Small intestine (tissue), 7 donors: ENCODE data around the gene GPX7. TPM values are rescaled to one million over a fixed set of nuclear protein-coding genes. Genes with fewer than 3 reads are reported as not detected.

Source experiments
- DNase-seq, 2 donors: peaks; one replicate each; pipeline versions ENCODE4 v3.0.0 to v3.0.0-alpha.2; 2013
- FAIRE-seq: peaks from 2 replicates; lab custom pipeline; 2012; peaks lifted over from hg19 to GRCh38; lab: Jason Lieb, UNC
- H3K27ac ChIP-seq, 3 donors: one replicate each; pipeline ENCODE4 v1.5.1; 2013; ENCODE audit warnings: low read length in 2 of 3, mild to moderate bottlenecking in 2 of 3, control low read depth in 1 of 3, inconsistent platforms in 1 of 3, low read depth in 1 of 3, moderate library complexity in 1 of 3
- H3K27me3 ChIP-seq, 3 donors: one replicate each; pipeline ENCODE4 v1.6.1; 2013; ENCODE audit warnings: low read length in 3 of 3, inconsistent platforms in 1 of 3; ENCODE audit not compliant: control insufficient read depth in 3 of 3, insufficient read depth in 3 of 3
- H3K36me3 ChIP-seq, 3 donors: one replicate each; pipeline ENCODE4 v1.6.1; 2013; ENCODE audit warnings: low read length in 3 of 3, inconsistent platforms in 1 of 3, low read depth in 1 of 3, mild to moderate bottlenecking in 1 of 3, moderate library complexity in 1 of 3; ENCODE audit not compliant: control insufficient read depth in 3 of 3, insufficient read depth in 2 of 3
- H3K4me1 ChIP-seq, 3 donors: one replicate each; pipeline ENCODE4 v1.6.1; 2013; ENCODE audit warnings: low read length in 2 of 3, inconsistent platforms in 1 of 3, low read depth in 1 of 3, mild to moderate bottlenecking in 1 of 3, moderate library complexity in 1 of 3; ENCODE audit not compliant: control insufficient read depth in 3 of 3, insufficient read depth in 2 of 3
- H3K4me3 ChIP-seq, 3 donors: one replicate each; pipeline ENCODE4 v1.5.1; 2013; ENCODE audit warnings: low read length in 3 of 3, control low read depth in 1 of 3, inconsistent platforms in 1 of 3, low read depth in 1 of 3, mild to moderate bottlenecking in 1 of 3, moderate library complexity in 1 of 3
- H3K9me3 ChIP-seq, 2 donors: one replicate each; pipeline ENCODE4 v1.6.1; 2013; ENCODE audit warnings: low read depth in 1 of 2, low read length in 1 of 2; ENCODE audit not compliant: control insufficient read depth in 2 of 2, insufficient read depth in 1 of 2
- WGBS, 3 donors: extraction: QIAGEN DNeasy Blood & Tissue Kit; methylation state at CpG; one replicate each; pipeline ENCODE4 v1.1.7; 2013; 5-methylcytosine and 5-hydroxymethylcytosine counted together
- polyA plus RNA-seq, 4 donors: library from polyadenylated mRNA; stranded (reverse) in 3 of 4; unstranded in 1 of 4; fragments of 200-250 nt in 3 of 4; fragments of 120-200 nt in 1 of 4; gene quantifications; one replicate each; pipeline versions ENCODE4 v1.2.1 to v1.2.3, GENCODE V29; 2013
- donor health status: healthy with polysubstance abuse.
- donor health status: control.
- donor health status: control.
- donor health status: Bipolar disorder and iron deficiency.
- donor health status: healthy.

GPX7 gene
- polyA plus RNA-seq, 4 donors, result 1.9 to 40.5 (median 4.1) TPM; not detected in 1

- peaks cover 0 to 9% (median 0%) of the 10 kb centered on the region in 3 donors for H3K4me1 ChIP-seq
- H3K27me3 ChIP-seq, result no peaks in the 10 kb centered on the region
- H3K9me3 ChIP-seq, result no peaks in the 10 kb centered on the region
- H3K4me3 ChIP-seq, result peak overlapping the region; percentile 55 to 64 (median 62)
- DNase-seq (peak in 1 of 2 donors; percentile 27), FAIRE-seq (no peak)
- peak overlapping the region in 2 of 3 donors; percentile 6 to 71 for H3K27ac ChIP-seq
- WGBS, 3 donors, result 43 to 55% (median 52%) methylated on average over 21 of the region's 21 CpGs
- H3K36me3 ChIP-seq, result peaks cover 0 to 10% (median 0%) of the 10 kb centered on the region in 3 donors
These were observed 857 bp downstream of the GPX7 start for GRCh38 chr1:52602856-52603600.

- H3K27ac ChIP-seq, result no peak overlapping the region
- no peak overlapping the region for H3K4me3 ChIP-seq
- no peaks in the 10 kb centered on the region for H3K9me3 ChIP-seq
- H3K36me3 ChIP-seq, result peaks cover 0 to 15% (median 0%) of the 10 kb centered on the region in 3 donors
- H3K27me3 ChIP-seq, result no peaks in the 10 kb centered on the region
- 79 to 88% (median 84%) methylated on average over 6 of the region's 6 CpGs for WGBS, 3 donors
- FAIRE-seq (no peak), DNase-seq (no peak)
- peaks cover 0 to 9% (median 0%) of the 10 kb centered on the region in 3 donors for H3K4me1 ChIP-seq
These were observed 1.5 kb downstream of the GPX7 start for GRCh38 chr1:52603630-52604029.

GRCh38 chr1:52604063-52604770 lies 2.0 kb downstream of the GPX7 start:
- WGBS, 3 donors, result 53 to 76% (median 70%) methylated on average over 3 of the region's 3 CpGs
- DNase-seq (peak in 1 of 2 donors; percentile 37), FAIRE-seq (no peak)
- Histone ChIP-seq H3K27ac (no peak overlapping the region), H3K36me3 (peaks cover 0 to 15% (median 0%) of the 10 kb centered on the region in 3 donors), H3K9me3 (no peaks in the 10 kb centered on the region), H3K27me3 (no peaks in the 10 kb centered on the region), H3K4me1 (peaks cover 0 to 9% (median 0%) of the 10 kb centered on the region in 3 donors), H3K4me3 (no peak overlapping the region)

GRCh38 chr1:52613636-52614373 lies 11.6 kb downstream of the GPX7 start:
- DNase-seq, result no peak

GRCh38 chr1:52614671-52615070 lies 12.5 kb downstream of the GPX7 start:
- no peak for FAIRE-seq
- H3K27ac ChIP-seq, result no peak overlapping the region
- WGBS, 3 donors, result 91 to 94% (median 94%) methylated on average over 5 of the region's 5 CpGs
- peaks cover 0 to 6% of the 10 kb centered on the region in 2 donors for H3K9me3 ChIP-seq
- H3K27me3 ChIP-seq, result no peaks in the 10 kb centered on the region
- DNase-seq, result no peak
- no peak overlapping the region for H3K4me3 ChIP-seq
- H3K4me1 ChIP-seq, result peaks cover 3 to 13% (median 4%) of the 10 kb centered on the region in 3 donors
- H3K36me3 ChIP-seq, result peaks cover 0 to 3% (median 0%) of the 10 kb centered on the region in 3 donors

More at GRCh38 chr1:52613636-52614373, 11.6 kb downstream of the GPX7 start:
- FAIRE-seq, result no peak
- no peaks in the 10 kb centered on the region for H3K27me3 ChIP-seq
- H3K9me3 ChIP-seq, result peaks cover 0 to 6% of the 10 kb centered on the region in 2 donors
- H3K4me1 ChIP-seq, result peaks cover 3 to 13% (median 4%) of the 10 kb centered on the region in 3 donors
- peaks cover 0 to 3% (median 0%) of the 10 kb centered on the region in 3 donors for H3K36me3 ChIP-seq
- H3K27ac ChIP-seq, result no peak overlapping the region
- H3K4me3 ChIP-seq, result no peak overlapping the region
- 50 to 60% (median 59%) methylated on average over 2 of the region's 2 CpGs for WGBS, 3 donors

GRCh38 chr1:52615489-52616042 lies 13.4 kb downstream of the GPX7 start:
- FAIRE-seq, result no peak
- Histone ChIP-seq H3K27ac (no peak overlapping the region), H3K27me3 (no peaks in the 10 kb centered on the region), H3K4me3 (no peak overlapping the region), H3K9me3 (peaks cover 0 to 6% of the 10 kb centered on the region in 2 donors), H3K36me3 (peaks cover 0 to 1% (median 0%) of the 10 kb centered on the region in 3 donors), H3K4me1 (peaks cover 3 to 13% (median 4%) of the 10 kb centered on the region in 3 donors)
- 63 to 78% (median 70%) methylated on average over 5 of the region's 5 CpGs for WGBS, 3 donors
- no peak for DNase-seq

GRCh38 chr1:52621950-52622349 lies 19.8 kb downstream of the GPX7 start:
- FAIRE-seq, result no peak
- Histone ChIP-seq H3K27me3 (no peaks in the 10 kb centered on the region), H3K36me3 (no peaks in the 10 kb centered on the region), H3K27ac (no peak overlapping the region), H3K4me1 (no peaks in the 10 kb centered on the region), H3K4me3 (no peak overlapping the region), H3K9me3 (peaks cover 0 to 22% of the 10 kb centered on the region in 2 donors)
- WGBS, 3 donors, result 90 to 99% (median 97%) methylated on average over 2 of the region's 2 CpGs
- DNase-seq, result no peak

GRCh38 chr1:52623812-52624211 lies 21.6 kb downstream of the GPX7 start:
- H3K4me3 ChIP-seq, result no peak overlapping the region
- H3K9me3 ChIP-seq, result peaks cover 0 to 22% of the 10 kb centered on the region in 2 donors
- H3K4me1 ChIP-seq, result no peaks in the 10 kb centered on the region
- no peak overlapping the region for H3K27ac ChIP-seq
- DNase-seq (no peak), FAIRE-seq (no peak)
- H3K36me3 ChIP-seq, result no peaks in the 10 kb centered on the region
- no peaks in the 10 kb centered on the region for H3K27me3 ChIP-seq
- 88 to 91% (median 89%) methylated on average over 3 of the region's 3 CpGs for WGBS, 3 donors
